Measurements from ENCODE around the gene HIVEP3.

Gene HIVEP3

DNA sequence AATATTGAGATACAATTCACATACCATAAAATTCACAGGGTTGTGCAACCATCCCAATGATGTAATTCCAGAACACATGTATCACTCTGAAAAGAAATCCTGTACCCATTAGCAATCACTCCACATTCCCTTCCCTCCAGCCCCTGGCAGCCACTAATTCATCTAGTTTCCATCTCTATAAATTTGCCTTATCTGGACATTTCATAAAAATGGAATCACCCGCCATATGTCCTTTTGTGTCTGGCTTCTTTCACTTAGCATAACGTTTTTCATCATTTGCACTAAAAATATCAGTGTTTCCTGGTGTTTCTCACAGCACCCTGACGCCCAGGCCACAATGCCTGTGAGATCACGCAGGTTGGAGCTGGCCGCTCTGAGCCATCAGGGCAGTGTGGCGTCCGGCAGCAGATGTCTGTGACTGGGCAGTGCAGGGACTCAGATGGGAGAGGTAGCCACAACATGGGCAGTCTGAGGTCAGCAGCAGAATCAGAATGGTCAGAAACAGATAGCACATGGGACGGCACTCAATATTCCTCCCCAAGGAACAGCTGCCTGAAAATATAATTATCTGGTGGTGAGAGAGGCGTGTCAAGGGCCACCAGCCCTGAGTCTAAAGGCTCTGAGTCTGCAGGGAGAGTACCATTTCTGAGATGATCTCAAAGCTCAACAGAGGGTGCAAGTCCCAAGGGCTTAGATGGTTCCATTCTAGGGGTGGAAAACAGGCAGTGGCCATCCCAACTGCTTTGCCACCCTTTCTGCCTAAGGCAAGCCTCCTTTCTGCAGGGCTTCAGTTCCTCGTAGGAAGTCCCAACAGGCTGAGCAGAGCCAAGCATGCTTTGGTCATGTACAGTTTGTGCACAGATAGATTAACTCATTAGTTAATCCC lies 304.8 kb downstream of the HIVEP3 start:
- DNase-seq (ENCODE audit: low spot score), result peak; percentile 20

DNA sequence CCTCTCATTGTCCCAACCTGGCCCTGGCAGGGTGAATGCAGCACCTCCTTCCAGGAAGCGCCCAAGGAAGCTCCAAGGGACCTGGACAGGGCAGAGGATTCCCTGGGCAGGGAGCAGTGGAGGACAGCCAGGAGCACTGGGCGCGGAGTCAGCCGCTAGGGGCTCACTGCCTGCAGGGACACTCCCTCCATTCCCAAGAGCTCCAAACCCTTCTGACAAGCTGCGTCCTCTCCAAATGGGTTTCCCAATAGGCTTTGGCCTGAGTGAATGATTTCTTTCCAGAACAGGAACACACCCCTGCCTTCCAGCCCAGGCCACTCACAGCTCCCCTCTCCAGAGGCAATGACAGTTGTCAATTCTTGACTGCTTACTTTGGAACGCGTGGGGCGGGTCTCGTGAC lies 305.8 kb downstream of the HIVEP3 start:
- DNase-seq (ENCODE audit: low spot score), result peak; percentile 23

DNA sequence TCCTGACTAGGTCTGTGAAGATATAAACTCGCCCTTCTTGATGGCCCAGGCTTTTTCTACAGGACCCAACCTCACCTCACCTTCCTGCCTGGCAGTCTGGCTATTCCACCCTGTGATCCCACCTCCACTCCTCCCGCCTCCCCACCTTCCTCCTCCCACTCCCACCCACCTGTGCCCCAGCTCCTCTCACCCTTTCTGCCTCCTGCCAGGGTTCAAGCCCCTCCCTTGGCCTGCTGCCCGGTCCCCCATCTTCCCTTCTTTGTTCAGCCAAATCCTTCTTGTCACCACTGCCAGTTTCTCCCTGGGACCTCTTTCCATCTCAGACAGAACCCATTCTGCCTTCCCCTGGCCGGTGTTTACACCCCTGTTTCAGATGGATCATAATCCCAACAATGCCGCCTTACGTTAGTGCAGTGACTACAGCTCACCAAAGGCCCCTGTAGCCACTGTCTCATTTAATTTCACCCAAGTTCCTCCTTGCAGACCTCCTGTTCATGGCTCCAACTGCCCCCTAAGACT lies 306.7 kb downstream of the HIVEP3 start:
- peak; percentile 31 for DNase-seq (ENCODE audit: low spot score)

DNA sequence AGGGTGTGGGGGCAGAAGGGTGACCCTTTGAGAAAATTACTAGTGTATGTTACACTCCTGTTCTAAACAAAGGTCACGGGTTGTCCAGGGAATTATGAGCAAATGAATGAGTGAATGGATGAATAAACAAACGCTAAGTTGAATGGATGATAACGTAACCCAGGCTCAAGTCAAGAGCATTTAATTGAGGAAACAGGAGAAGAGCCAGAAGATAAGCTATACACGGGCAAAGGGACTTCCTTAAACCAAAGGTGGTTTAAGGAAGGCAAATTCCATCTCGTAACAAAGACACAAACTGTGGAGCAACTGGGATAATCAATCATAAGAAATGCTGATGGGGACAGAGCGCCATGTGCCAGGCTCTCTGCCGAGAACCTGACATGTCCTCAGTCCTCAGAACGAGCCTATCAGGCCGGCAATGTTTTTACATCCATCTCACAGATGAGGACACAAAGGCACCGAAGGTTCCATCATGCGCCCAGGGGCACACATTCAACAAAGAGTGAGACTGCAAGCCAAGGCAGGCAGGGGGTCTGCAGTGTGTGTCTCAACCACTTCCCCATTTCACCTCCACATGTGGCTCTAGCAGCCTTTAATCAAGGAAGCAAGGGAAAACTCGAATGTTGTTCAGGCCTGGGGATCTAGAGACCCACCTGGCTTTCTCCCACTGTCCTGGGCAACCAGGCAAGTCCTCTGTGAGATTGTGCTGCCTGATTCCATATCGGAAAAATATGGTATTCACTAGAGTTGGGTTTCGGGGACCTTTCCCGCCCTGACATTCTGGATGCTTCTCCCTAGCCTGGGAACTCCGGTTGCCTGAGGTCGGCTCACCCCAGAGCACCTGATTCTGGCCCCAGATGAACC lies 307.4 kb downstream of the HIVEP3 start:
- peak; percentile 39 for DNase-seq (ENCODE audit: low spot score)

DNA sequence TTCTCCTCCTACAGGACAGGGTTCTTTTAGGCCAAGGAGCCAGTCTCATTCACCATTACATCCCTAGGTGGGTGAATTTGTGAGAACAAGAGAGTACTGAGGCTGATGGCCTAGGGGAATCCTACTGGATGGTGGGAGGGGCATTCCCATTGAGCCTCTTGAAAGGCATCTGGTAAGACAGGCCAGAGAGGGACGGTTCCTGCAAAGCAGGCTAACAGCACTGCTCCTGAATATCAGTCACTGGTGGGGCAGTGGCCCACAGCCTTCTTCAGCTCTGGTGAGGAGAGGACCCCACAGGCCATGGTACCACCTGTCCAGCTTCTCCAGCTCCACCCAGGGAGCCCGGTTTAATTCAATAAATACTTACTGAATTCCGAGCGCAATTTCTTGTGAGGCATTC lies 308.4 kb downstream of the HIVEP3 start:
- peak; percentile 25 for DNase-seq (ENCODE audit: low spot score)

DNA sequence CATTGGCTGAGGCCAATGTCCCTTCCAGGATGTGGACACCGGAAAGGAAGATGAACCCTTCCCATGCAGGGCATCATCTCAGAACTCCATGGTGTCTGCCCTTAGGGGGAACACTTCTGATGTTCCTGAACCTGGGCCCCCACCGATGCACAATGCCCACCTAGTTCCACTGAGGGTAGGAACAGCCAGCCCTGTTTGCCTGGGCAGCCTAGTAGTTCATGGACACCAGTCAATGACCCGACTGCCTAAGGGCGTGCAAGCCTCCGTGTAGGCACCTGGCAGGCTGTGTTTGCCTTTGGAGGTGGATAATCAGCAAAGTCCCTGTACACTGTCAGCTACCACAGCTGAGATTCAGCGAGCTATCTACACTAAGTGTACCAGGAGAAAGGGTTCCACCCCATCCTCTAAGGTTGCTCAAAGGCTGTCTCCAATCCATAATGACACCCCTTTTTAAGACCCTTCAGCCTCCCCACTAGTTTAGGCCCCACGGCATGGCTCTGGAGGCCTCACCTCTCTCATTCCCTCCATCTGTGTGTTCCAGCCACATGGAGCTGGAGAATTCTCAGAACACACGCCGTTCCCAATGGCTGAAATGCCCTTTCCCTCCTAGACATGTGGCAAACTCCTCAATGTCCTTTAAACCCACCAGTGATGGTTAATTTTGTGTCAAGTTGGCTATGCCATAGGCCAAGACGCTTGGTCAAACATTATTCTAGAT lies 309.4 kb downstream of the HIVEP3 start:
- peak; percentile 21 for DNase-seq (ENCODE audit: low spot score)

DNA sequence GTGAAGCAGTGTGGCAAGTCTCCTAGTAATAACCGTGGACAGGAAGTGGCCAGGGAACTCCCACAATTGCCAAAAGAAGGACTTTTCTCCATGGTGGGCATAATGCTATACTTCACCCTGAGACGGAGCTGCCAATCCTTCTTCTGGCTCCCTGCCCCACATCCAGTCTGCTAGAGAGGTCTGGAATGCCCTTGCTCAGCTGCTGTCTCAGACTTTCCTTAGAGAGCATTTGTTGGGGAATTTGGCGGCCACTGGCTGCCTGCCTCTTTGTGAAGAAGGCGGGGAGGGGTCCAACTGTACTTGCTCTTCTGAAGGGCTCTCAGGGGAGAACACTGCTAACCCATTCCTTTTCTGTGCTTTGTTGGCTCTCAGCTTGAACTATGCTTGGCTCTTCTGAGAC lies 310.5 kb downstream of the HIVEP3 start:
- no peak for DNase-seq (ENCODE audit: low spot score)

DNA sequence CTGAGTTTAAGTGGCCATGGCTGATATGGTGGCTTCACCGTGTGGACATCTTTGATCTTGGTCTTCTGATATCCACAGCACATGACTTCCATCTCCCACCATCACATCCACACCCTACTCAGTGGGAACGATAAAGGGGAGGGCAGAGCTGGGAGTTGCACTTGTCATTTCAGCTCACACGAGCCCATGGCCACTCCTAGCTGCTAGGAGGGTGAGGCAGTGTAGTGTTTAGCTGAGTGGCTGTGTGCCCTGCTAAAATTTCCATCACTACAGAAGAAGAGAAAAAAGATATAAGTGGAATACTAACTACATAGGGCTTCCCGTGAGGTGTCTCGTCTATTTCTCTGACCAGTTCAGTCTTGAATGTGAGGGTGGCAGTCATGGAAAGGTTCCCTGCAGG lies 310.9 kb downstream of the HIVEP3 start:
- DNase-seq (ENCODE audit: low spot score), result no peak

DNA sequence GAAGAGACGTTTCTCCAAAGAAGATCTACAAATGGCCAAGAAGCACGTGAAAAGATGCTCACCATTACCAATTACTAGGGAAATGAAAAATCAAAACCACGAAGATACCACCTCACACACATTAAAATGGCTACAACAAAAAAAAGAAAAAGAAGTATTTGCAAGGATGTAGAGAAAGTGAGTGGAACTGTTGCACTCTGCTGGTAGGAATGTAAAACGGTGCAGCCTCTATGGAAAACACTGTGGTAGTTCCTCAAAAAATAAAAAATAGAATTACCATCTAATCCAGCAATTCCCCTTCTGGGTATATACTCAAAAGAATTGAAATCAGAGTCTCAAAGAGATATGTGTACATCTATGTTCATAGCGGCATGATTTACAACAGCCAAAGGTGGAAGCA lies 318.8 kb downstream of the HIVEP3 start:
- DNase-seq (ENCODE audit: low spot score), result peak; percentile 24

DNA sequence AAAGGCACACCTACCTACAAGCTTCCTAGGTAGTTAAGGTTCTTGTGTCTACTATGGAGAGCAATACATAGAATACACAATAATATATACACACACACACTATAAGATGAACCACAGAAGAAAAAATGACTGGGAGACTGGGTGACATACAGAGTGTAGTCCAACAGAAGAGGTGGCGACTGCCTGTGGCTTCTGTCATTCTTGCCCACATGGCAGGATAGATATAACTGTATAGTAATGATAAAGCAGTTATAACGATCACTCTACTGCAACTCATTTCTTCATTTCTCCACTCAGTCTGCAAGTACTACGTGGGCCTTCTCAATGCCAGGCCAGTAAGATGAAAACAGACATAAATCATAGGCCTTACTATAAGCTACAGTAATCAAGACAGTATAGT lies 320.4 kb downstream of the HIVEP3 start:
- no peak for DNase-seq (ENCODE audit: low spot score)

DNA sequence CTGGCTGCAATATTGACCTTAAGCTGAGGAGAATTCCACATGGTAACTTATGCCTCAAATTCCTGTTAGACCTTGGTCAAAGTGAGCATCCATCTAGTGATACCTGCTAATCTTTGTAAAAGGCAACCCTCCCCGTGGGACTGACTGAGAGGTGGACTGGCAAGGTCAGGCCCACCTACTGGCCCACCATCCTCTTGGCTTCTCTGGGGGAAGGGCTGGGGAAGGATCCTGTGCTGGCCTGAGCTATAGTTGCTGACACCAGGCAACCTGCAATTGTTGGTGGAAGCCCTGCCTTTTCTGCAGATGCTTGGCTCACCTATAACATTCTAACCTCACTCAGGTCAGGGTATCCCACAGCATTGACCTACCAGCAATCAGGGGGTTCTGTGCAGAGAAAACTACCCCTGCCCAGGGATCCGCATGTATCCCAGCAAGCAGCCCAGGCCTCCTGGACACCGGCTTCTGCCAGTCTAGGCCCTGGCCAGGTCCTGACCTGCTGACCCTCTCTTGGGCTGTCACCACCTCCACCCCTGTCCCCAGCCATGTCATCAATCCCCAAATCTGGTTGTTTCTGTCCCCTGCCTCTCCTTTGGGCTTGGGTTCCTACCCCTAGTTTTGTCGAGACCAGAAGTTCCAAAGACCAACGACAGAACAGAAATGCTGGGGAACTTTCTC lies 326.1 kb downstream of the HIVEP3 start:
- no peak for DNase-seq (ENCODE audit: low spot score)

DNA sequence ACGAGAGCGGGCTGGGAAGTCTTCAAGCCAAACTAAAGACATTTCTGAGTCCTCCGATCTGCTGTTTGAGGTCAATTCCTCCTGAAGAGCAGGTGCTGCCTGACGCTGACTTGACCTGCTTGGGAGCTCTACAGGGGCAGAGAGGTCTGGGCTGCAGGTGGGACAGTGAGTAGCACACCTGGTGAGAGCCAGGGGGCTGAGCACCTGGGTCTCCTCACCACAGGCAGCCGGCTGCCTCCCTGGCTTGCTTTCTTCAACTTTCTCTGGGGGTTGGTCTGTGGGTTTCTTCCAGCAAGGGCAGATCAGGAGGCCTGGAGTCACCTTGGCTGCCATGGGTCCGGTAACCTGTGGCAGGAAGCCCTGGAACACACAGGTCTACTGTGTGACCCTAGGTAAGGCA lies 326.8 kb downstream of the HIVEP3 start:
- no peak for DNase-seq (ENCODE audit: low spot score)

DNA sequence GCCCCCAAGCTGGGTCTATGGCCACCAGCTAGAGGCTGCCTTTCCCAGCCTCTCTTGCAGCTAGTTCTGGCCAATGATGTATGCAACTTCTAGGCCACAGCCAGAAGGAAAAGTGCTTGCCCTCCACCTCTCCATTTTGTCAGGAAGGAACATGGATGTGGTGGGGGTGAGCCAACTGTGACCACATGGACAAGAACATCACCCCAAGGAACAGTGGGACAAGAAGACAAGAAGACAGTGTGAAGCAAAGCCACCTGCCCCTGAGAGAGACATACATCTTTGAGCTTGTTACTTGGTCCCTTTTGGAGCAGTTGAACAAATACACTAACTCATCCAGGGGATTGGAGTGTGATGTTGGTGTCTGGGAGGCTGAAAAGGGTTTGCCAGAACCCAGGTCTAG lies 328.4 kb downstream of the HIVEP3 start:
- DNase-seq (ENCODE audit: low spot score), result no peak

DNA sequence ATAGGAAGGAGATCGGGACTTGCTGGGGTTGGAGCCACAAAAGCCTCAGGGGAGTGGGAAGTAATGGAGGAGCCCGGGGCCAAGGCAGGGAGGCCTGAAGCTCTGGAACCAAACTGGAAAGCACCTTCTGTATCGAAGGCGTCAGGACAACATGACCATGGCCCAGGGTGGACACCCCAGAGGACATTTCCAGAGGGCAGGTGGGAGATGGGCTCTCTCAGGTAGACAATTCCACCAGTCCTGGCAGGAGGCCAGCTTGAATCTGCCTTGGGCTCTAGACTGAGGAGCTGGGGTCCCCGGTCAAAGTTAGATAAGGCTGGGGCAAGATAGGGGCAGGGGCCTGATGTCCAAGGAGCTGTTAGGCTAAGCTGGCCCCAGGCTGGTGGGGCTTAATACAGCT lies 329.3 kb downstream of the HIVEP3 start:
- no peak for DNase-seq (ENCODE audit: low spot score)

DNA sequence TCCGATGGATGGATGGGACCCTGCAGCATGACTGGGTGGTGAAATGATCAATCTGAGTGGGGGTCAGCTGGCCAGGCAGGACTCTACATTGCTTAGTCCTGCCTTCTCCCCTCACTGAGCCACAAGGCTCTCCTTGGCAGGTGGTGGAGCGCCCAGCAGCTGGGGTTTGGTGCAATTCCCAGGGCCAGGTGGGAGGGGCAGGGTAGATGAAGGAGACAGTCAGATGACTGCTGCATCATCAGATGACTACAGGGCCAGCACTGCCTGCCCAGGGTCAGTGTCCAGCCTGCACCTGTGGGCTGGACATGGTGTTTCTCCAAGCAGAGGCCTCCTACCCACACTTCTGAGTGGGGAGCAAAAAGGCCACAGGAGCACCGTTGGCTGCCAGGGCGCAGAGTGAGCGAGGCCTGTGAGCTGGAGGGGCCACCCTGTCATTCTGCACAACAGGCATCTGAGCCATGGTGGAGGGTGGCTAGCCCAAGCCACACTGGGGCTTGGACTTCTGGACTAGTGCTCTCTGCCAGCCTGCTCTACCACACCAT lies 330.3 kb downstream of the HIVEP3 start:
- DNase-seq (ENCODE audit: low spot score), result no peak

DNA sequence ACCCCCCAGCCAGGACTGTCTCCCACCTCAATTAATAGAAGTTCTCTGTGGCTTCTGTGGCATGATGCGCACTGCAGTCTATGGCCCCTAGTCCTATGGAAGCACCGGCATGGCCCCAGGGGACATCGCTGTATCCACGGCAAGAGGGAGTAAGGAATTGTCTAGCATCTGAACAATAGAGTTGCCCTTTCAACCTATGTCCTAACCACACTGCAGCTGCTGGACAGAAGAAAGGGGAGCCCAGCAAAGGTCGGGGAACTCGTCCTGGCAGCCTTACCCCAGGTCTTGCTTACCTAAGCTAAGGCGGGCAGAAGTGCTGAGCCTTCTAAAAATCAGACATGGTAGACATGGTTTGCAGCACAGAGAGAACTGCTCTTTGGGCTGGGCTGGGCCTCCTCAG lies 330.9 kb downstream of the HIVEP3 start:
- no peak for DNase-seq (ENCODE audit: low spot score)

DNA sequence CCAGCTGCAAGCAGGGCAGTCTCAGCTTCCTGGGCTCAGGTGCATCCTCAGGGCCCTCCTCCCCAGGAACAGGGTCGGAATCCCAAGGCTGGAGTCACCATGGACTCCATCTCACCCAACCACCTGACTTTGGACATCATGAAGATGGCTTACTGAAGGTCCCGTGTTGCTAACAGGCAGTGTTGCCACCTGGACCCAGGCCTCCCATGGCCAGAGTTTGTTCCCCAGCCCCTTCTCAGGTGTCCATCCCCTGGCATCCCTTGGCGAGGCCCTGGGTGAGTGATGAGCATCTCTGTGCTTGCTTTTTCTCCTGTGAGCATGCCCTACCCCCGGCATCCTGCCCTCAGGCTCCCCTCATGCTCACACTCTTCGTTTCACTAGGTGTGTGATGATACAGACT lies 332.5 kb downstream of the HIVEP3 start:
- no peak for DNase-seq (ENCODE audit: low spot score)

DNA sequence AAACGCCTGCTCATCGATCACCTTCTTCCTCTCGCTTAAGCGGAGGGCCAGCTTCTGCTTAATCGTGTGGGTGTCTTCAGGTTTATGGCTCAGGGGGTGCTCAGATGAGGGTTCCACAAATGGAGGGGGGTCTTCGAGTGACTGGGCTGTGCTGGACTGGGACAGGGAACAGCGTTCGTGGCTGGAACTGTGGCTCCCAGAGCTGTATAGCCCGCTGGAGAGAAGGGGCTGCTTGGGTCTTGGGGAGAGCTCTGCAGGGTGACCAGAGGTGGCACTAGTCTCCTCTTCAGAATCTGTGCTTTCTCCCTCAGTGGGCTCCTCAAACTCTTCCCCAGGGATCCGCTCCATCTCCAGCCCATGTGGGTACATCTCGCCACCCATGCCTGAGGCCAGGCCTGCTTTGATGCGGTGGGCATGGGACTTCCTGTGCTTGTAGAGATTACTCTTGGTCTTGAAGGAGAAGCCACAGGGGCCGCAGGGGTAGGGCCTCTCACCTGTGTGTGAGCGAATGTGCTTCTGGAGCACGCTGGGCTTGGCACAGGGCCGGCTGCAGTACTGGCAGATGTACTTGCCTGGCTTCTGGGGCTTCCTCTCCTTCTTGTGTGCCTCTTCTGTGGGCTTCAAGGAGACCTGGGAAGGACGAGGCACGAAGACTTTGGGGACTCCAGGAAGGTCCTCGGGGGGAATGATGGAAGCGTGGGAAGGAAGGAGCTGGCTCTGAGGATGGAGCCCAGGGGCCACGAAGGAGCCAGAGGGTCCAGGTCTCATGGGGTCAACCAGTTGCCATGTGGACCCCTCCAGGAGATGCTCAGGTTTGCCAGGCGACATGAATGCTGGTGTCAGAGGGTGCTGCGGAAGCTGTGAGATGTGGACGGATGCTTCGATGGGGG lies 334.8 kb downstream of the HIVEP3 start:
- no peak for DNase-seq (ENCODE audit: low spot score)

DNA sequence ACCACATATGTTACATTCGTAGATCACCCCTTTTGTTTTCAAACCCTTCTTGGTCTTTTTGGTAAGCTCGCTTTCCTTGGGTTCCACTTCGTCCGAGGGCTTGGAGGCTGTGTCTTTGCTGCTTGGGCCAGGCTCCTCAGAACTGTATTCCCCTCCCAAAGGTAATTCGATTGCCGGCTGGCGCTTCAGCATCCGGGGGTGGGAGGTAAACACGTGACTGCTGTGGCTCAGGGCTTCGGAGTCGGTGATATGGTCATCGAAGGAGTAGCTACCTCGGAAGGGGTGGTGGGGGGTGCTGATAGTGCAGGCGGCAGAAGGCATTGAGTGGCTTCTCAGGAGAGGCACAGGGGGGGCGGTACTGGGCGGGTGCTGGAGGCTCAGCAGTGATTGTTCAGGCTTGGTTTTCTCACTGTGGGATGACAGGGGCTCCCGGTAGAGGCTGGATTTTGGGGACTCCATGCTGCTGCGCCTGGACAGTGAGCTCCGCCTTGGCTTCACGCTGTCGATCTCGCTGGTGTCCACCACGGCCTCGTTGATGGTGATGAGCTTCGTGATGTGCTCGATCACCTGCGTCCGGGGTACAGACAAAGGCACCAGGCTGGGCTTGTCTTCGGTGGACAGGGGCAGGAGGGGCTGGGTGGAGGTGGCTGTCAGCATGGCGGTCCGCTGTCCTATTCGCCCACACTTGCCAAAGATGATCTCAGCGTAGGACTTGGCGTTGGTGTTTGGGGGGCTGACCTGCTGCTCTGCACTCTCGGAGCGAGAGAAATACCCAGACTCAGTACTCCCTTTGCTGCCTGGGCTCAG lies 335.7 kb downstream of the HIVEP3 start:
- DNase-seq (ENCODE audit: low spot score), result no peak

DNA sequence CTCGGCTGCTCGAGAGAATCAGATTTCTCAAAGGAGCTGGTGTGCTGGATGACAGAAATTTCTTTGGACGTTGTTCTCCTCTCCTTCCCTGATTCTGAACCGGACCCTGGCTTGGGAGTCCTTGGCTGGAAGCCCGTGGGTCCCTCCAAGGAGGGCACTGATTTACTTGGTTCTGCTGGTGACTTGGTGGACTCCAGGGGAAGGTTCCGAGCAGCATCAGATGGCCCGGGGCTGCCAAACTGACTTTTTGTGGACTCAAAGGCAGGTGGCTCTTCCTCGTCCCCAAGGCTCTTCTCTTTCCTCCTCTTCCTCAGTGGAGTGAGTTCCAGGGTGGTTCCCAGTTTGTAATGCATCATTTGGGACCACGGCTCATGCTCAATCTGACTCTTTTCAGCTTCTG lies 336.4 kb downstream of the HIVEP3 start:
- no peak for DNase-seq (ENCODE audit: low spot score)
